Astrocyte of the cerebellum (primary cell): ENCODE data around the gene DGKD.
"Not testable (repeated sequence)": the region's sequence is repeated elsewhere in the genome, so short reads cannot be mapped to it uniquely, and the experiment has no call there.

Experiments used
- DNase-seq: peaks from one replicate; pipeline ENCODE4 v3.0.0-alpha.2; 2011; ENCODE audit warnings: low read depth
- H3K4me3 ChIP-seq: 2 replicates; pipeline ENCODE4 v1.5.1; 2011; ENCODE audit warnings: mild to moderate bottlenecking, low read depth, low read length, moderate library complexity
- in situ Hi-C: cut with HindIII; loops from 2 replicates; pipeline ENCODE4 v1.10.0; 2017; ENCODE audit warnings: low sequenced_read_pairs
- TF ChIP-seq, protein P1 (sequence below): IDR thresholded peaks from 2 replicates; pipeline ENCODE4 v1.5.1; 2012; ENCODE audit warnings: low read length, low read depth, moderate library complexity, mild to moderate bottlenecking; ENCODE audit errors: missing control alignments

DGKD gene

DNA sequence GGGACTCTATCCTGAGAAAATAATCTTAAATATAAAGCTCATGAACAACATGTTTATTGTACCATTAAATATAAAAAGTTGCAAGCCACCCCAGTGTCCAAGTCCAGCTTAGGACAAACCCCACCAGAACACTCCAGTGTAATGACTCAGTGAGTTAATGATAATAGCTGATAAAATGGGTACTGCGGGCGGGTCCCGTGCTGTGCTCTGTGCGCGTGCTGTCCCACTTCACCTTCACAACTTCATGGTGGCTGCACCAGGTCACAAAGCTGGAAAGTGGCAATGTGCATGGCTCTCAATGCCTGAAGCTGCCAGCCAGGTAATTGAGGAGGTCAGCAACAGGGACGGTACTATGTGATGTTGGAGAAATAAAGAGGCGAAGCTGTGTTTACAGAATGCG is 18.6 kb downstream of the DGKD start:
- TF ChIP-seq, protein P1, sequence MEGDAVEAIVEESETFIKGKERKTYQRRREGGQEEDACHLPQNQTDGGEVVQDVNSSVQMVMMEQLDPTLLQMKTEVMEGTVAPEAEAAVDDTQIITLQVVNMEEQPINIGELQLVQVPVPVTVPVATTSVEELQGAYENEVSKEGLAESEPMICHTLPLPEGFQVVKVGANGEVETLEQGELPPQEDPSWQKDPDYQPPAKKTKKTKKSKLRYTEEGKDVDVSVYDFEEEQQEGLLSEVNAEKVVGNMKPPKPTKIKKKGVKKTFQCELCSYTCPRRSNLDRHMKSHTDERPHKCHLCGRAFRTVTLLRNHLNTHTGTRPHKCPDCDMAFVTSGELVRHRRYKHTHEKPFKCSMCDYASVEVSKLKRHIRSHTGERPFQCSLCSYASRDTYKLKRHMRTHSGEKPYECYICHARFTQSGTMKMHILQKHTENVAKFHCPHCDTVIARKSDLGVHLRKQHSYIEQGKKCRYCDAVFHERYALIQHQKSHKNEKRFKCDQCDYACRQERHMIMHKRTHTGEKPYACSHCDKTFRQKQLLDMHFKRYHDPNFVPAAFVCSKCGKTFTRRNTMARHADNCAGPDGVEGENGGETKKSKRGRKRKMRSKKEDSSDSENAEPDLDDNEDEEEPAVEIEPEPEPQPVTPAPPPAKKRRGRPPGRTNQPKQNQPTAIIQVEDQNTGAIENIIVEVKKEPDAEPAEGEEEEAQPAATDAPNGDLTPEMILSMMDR: no peak
- no peak overlapping the region for H3K4me3 ChIP-seq
- in situ Hi-C loops: no loop called here
- DNase-seq: no peak

DNA sequence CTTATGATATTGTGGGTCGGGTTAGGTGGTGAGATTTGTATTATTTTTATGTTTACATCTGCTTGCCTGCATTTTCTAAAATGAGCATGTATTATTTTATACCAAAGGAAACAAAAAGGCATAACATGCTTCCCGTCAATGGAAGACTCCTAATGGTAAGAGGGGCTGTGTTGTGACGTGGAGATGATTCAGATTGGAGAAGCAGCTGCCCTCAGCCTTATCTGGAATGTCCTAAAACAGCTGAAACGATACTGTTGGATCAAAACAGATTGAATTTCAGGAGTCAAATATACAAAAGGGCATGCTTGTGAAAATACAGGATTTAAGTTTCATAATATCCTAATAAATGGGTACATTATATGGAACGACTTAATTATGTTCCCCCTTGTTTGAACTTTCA is 19.0 kb downstream of the DGKD start:
- no peak for DNase-seq
- no peak overlapping the region for H3K4me3 ChIP-seq
- in situ Hi-C loops: no loop called here
- TF ChIP-seq, protein P1: no peak

DNA sequence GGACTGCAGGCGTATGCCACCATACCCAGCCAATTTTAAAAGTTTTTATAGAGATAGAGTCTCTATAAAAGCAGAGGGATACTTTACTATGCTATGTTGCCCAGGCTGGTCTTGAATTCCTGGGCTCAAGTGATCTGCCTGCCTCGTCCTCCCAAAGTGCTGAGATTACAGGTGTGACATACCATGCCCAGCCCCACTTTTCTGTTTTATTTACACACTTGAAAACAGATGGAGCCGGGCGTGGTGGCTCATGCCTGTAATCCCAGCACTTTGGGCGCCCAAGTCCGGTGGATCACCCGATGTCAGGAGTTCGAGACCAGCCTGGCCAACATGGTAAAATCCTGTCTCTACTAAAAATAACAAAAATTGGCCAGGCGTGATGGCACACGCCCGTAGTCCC is 20.5 kb downstream of the DGKD start:
- H3K4me3 ChIP-seq, DNase-seq, in situ Hi-C loops: not testable (repeated sequence)

DNA sequence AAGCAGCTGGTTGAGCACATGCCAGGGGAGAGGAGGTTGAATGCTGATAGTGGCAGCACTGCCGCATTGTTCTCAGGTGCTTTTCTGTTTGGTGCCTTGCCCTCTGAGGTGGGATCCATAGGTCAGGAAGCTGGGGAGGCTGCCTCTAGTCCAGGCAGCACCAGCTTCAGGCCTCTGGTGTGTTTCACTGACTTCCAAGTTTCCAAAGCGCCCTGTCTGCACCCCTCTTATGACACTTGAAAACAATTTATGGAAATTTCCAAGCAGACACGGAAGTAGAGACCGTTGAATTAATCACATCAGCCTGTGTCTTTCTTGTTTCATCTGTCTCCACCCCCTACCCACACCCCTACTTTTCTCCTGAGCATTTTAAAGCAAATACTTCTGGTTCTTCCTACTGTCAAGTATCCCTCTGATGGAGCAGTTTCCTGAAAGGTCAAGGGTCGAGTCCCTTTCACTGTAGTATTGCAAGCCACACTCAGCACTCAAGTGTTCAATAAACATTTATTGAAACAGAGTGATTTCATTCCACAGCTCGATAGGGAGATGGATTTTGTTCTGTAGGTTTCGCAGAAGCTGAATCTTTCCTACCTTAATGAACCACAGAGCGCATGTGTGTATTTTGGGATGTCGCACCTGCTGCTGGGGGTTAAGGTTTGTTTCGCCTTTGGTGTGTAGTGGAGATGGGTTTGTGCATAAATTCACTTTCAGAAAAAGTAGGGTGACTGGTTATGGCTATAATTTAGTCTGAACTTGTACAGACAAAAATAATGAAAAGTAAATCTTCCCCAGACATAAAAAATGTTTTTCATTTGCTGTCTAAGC is 21.4 kb downstream of the DGKD start:
- DNase-seq: no peak
- no peak overlapping the region for H3K4me3 ChIP-seq
- TF ChIP-seq, protein P1: no peak
- in situ Hi-C loops: no loop called here

DNA sequence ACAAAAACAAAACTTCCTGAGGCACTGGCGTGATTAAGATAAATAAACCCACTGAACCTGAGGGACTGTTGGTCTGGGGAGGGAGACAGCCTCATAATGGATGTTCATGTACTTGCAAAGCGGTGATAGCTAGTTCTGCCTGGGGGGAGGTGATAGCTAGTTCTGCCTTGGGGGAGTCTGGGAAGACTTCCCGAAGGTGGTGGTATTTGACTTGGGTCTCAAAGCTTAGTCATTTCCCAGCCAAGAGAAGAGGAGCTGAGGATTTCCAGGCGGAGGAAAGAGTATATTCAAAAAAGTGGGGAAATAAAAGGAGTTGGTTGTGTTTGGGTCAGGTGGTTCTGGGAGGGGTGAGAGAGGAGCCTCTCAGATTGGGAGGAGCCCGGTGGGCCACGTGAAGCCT is 24.7 kb downstream of the DGKD start:
- H3K4me3 ChIP-seq: no peak overlapping the region
- TF ChIP-seq, protein P1: no peak
- in situ Hi-C loops: no loop called here

DNA sequence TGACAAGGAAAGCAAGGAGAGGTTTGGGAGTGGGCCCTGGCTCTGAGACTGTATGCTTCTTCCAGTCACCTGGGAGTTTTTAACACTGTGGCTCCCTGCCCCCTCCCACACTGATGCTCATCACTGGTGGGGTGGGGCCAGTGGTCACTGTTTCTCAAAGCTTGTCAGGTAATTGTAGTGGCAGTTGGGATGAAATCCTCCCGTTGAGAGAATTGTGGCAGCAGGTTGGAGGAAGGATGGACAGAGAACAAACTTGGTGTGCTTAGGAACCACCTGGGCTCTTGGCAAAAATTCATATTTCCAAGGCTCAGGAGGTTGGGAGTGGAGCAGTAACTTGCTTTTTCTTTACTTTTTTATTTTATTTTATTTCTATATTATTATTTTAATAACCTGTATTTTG is 25.1 kb downstream of the DGKD start:
- in situ Hi-C loops: no loop called here
- H3K4me3 ChIP-seq: no peak overlapping the region
- no peak for DNase-seq
- TF ChIP-seq, protein P1: no peak

More for the DNA sequence above, 24.7 kb downstream of the DGKD start:
- DNase-seq: no peak

DNA sequence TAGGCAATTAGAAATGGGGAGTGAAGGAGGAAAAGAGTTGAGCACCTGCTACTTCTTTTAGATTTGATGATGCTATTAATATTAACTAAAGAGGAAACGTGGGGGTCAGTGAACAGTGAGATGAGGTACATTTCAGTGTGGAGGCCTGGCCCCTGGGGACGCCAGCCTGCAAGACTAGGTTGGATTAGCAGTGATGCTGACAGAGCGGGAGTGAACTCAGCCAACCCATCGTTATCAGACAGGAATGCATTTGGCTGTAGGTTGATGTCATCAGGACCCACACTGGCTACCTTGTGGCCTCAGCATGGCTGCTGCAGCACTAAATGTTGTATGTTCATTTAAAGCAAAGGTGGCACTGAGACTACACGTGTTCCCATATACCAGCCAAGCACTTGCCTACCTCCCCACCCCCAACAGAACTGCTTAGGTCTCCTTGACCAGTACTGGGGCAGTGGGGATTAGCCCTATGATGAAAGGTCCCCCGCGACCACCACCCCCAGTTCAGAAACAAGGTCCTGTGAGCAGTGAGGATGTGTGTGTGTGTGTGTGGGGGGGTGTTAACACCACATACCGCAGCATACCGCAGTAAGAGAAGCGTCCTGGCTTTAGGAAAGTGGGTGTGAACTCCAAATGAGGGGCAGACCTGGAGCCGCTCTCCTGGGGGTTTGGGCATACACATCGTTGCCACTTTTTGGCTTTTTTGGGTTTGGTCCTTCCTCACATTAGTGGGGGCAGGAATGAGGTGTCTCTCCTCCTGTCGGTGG is 26.0 kb downstream of the DGKD start:
- TF ChIP-seq, protein P1: no peak
- H3K4me3 ChIP-seq: no peak overlapping the region
- no peak for DNase-seq
- in situ Hi-C loops: no loop called here
